Upper lobe of left lung (tissue), 6 donors: ENCODE data around the gene ATP4A. TPM values are rescaled to one million over a fixed set of nuclear protein-coding genes. Genes with fewer than 3 reads are reported as not detected.

ENCODE experiments used
- ATAC-seq, 2 donors: fragments of 200-7000 bp; cut with Tn5 transposase; one replicate each; pipeline ENCODE4 v1.9.1; 2022; ENCODE audit warnings: mild to moderate bottlenecking in 2 of 2, moderate library complexity in 2 of 2; ENCODE audit not compliant: low FRiP score in 2 of 2
- DNase-seq, 2 donors: peaks; one replicate each; pipeline ENCODE4 v3.0.0-alpha.2; 2019 to 2020
- H3K27ac ChIP-seq, 4 donors: fragments of 200-600 bp; sonication (generic); one replicate each; pipeline ENCODE4 v1.5.1; 2016 to 2019
- H3K27me3 ChIP-seq, 4 donors: fragments of 200-600 bp; sonication (generic); one replicate each; pipeline ENCODE4 v1.5.1; 2017 to 2019
- H3K36me3 ChIP-seq, 4 donors: fragments of 200-600 bp; sonication (generic); one replicate each; pipeline ENCODE4 v1.5.1; 2016 to 2019
- H3K4me1 ChIP-seq, 4 donors: fragments of 200-600 bp; sonication (generic); one replicate each; pipeline ENCODE4 v1.5.1; 2018 to 2019
- H3K4me3 ChIP-seq, 4 donors: fragments of 200-600 bp; sonication (generic); one replicate each; pipeline ENCODE4 v1.5.1; 2017 to 2019; ENCODE audit warnings: mild to moderate bottlenecking in 2 of 4, moderate library complexity in 1 of 4
- H3K9me3 ChIP-seq, 4 donors: fragments of 200-600 bp; sonication (generic); one replicate each; pipeline ENCODE4 v1.5.1; 2018 to 2019
- EP300 ChIP-seq, 4 donors: sonication (generic); formaldehyde crosslinking; IDR thresholded peaks; one replicate each; pipeline ENCODE4 v1.5.1; 2017; ENCODE audit warnings: antibody characterized with exemption in 4 of 4, control low read depth in 2 of 4
- POLR2A ChIP-seq, 4 donors: fragments of 450-650 bp; IDR thresholded peaks; one replicate each; pipeline ENCODE4 v1.5.1; 2016 to 2017; ENCODE audit warnings: antibody characterized with exemption in 4 of 4, mild to moderate bottlenecking in 2 of 4
- POLR2AphosphoS5 ChIP-seq, 2 donors: sonication (generic); formaldehyde crosslinking; IDR thresholded peaks; one replicate each; pipeline ENCODE4 v1.5.1; 2017; ENCODE audit warnings: antibody characterized with exemption in 2 of 2
- WGBS, 2 donors: methylation state at CpG; one replicate each; pipeline ENCODE4 v1.1.5; 2017 to 2018; 5-methylcytosine and 5-hydroxymethylcytosine counted together
- total RNA-seq, 6 donors: library from RNA; depleted of rRNA in 4 of 6; stranded (reverse); fragments of >200 nt in 4 of 6; gene quantifications; one replicate each; pipeline versions ENCODE4 v1.1.0 to v1.2.1, GENCODE V29; 2016 to 2021
- TF ChIP-seq, protein P1 (sequence below), 6 experiments: fragments of 450-650 bp in 4 of 6; fragments of 200-600 bp in 2 of 6; sonication (generic) in 2 of 6; IDR thresholded peaks; one replicate each; pipeline ENCODE4 v1.5.1; 2016 to 2019; ENCODE audit warnings: antibody characterized with exemption in 6 of 6
- donor health status: DM: no; HTN: no; CAD: no; lungs with moderate emphysema.
- donor health status: DM: no; HTN: yes; CAD: no; lungs with severe emphysema.

ATP4A gene
- total RNA-seq, 6 donors from 2014 or later: not detected

DNA sequence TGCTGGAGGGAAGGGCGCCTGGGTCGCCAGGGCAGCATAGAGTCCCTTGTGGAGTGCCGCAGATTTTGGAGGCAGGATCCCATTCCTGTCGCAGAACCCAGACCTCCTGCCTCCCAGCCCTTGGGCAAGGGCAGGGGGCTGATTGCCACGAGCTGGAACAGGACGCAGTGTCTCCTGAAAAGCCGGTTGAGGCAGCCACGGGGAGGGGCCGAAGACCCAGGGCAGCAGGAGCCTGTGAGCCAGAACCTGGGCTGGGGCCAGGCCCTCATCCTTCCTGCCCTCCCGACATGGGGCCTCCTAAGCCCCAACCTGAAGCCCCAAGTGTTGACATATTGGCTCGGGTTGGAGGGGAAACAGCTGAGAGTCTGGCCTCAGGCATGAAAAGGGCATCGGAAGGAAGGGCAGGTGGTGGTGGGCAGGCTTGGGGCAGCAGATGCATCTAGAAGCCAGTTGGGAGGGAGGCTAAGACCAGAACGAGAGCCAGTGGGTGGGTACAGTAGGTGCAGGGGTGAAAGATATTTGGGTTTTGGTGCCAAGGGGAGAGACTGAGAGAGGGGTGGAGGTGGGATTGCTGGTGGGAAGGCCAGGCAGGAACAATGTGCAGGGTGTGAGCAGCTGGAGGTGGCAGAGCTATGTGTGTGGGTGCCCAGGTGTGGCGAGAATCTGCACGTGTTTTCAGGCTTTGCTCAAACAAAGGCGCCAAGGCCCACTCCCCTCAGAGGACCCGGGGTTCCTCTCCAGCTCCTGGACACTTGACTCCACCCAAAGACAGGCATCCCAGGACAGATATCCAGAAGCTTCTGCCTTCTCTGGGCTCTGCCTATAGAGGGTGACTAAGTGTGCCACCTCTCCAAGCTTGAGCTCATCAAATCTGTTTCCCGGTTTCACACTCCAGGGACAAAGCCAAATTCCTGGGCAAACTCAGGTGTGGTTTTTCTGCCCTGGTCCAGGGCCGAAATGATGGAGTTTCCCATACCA is 33.9 kb downstream of the ATP4A start:
- no peak for TF ChIP-seq POLR2A (IDR thresholded peaks at IDR 0.05)
- no peak for TF ChIP-seq EP300 (IDR thresholded peaks at IDR 0.05)
- TF ChIP-seq POLR2AphosphoS5 (IDR thresholded peaks at IDR 0.05): no peak
- TF ChIP-seq, protein P1, sequence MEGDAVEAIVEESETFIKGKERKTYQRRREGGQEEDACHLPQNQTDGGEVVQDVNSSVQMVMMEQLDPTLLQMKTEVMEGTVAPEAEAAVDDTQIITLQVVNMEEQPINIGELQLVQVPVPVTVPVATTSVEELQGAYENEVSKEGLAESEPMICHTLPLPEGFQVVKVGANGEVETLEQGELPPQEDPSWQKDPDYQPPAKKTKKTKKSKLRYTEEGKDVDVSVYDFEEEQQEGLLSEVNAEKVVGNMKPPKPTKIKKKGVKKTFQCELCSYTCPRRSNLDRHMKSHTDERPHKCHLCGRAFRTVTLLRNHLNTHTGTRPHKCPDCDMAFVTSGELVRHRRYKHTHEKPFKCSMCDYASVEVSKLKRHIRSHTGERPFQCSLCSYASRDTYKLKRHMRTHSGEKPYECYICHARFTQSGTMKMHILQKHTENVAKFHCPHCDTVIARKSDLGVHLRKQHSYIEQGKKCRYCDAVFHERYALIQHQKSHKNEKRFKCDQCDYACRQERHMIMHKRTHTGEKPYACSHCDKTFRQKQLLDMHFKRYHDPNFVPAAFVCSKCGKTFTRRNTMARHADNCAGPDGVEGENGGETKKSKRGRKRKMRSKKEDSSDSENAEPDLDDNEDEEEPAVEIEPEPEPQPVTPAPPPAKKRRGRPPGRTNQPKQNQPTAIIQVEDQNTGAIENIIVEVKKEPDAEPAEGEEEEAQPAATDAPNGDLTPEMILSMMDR (IDR thresholded peaks at IDR 0.05): no peak
- 45 to 51% methylated on average over 14 to 17 of the region's 19 CpGs for WGBS, 2 donors
- no peak overlapping the region for H3K27ac ChIP-seq
- peaks cover 7 to 14% (median 9%) of the 10 kb centered on the region in 4 donors for H3K4me1 ChIP-seq
- ATAC-seq (no peak), DNase-seq (no peak)
- H3K36me3 ChIP-seq: no peaks in the 10 kb centered on the region
- H3K27me3 ChIP-seq: peaks cover 0 to 9% (median 7%) of the 10 kb centered on the region in 4 donors
- no peak overlapping the region for H3K4me3 ChIP-seq
- no peaks in the 10 kb centered on the region for H3K9me3 ChIP-seq

DNA sequence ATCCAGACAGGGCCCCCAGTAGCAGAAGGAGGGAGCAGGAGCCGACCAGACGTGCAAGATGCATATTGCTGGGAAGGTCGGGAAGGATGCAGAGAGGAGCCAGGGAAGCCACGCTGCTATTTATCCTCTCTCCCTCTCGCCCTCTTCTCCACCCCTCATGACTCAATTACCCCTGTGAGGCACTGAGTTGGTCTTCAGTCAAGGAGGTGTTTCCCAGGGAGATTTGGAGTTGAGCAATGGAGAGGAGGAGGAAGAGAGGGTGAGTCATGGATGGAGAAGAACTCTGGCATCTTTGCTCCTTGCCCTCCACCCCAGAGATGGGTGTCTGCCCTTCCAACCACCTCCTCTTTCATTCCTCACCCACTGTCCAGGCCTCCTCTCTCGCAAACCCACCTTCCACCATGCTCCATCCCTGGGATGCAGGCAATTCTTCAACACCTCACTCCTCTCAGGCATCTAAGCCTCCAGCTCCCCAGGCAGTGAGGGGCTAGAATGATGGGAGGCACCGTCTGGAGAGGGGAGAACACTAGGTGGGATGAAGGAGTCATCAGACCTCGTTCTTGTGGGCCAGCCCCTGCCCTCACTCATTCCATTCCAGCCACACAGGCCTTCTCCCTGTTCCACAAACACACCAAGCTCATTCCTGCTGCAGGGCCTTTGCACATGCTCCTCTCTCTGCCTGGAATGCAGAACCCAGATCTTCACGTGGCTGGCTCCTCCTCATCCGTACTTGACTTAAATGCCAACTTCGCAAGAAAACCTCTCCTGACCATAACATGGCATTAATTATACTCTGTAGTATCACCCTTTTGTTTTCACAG is 35.0 kb downstream of the ATP4A start, which contains the start of gene SBSN:
Gene SBSN (minus strand): TSS at position 94 of the 821 bp plus-strand sequence. CDS start 30 bp downstream, at position 64.
- 73 to 75% methylated on average over 11 of the region's 11 CpGs for WGBS, 2 donors
- no peak for DNase-seq
- H3K9me3 ChIP-seq: no peaks in the 10 kb centered on the region
- H3K4me1 ChIP-seq: peaks cover 2 to 4% (median 3%) of the 10 kb centered on the region in 4 donors
- H3K36me3 ChIP-seq: no peaks in the 10 kb centered on the region
- H3K27me3 ChIP-seq: peaks cover 0 to 4% (median 4%) of the 10 kb centered on the region in 4 donors
- TF ChIP-seq EP300 (IDR thresholded peaks at IDR 0.05): no peak
- no peak for TF ChIP-seq POLR2AphosphoS5 (IDR thresholded peaks at IDR 0.05)
- TF ChIP-seq, protein P1 (IDR thresholded peaks at IDR 0.05): no peak
- no peak for TF ChIP-seq POLR2A (IDR thresholded peaks at IDR 0.05)
- H3K27ac ChIP-seq: no peak within 1 kb of the TSS
- ATAC-seq: no peak
- no peak within 1 kb of the TSS for H3K4me3 ChIP-seq

DNA sequence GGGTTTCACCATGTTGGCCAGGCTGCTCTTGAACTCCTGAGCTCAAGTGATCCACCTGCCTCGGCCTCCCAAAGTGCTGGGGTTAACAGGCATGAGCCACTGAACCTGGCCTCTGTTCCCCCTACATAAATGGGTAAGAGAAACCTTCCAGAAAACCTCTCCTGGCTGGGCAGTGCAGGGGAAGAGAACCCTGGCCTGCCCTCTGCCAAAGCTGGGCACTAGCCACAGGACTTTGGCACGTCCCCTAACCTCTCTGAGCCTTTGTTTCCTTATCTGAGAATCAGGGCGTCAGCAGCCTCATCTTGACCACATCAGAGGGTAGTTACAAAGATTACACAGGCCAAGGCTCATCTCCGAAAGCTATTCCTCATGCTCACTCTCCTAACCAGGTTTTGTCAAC is 37.6 kb downstream of the ATP4A start:
- ATAC-seq: no peak
- TF ChIP-seq POLR2AphosphoS5 (IDR thresholded peaks at IDR 0.05) (no peak), EP300 (IDR thresholded peaks at IDR 0.05) (no peak), POLR2A (IDR thresholded peaks at IDR 0.05) (no peak)
- TF ChIP-seq, protein P1 (IDR thresholded peaks at IDR 0.05): no peak

DNA sequence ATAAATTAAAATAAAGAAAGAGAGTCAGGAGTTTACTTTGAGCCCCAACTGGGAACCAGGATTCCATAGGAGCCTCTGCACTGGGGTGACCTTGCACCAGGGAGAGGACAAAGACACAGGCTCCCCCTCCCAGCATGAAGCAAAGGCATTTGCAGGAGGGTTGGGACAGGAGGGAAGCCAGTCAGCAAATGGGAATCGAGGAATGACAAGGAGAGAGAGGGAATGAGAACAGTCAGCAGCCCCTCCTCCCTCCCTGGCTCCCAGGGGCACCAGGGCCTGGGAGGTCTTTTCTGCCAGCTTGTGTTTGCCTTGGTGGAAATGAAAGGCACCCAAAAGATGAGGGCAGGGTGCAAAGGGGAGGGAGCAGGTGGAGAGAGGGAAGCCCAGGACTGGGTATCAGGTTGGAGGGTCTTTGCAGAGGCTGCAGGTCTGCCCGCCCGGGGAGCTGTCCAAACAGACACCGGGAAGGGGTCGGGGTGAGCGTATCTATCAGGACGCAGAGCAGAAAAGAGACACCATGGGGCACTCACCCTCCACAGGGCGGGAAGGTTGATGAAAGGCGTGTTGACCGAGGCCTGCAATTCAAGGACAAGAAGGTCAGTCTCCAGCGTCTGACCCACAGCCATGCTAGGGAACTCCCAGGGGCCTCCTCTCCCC is 39.1 kb downstream of the ATP4A start:
- H3K9me3 ChIP-seq: no peaks in the 10 kb centered on the region

More for the DNA sequence above, 37.6 kb downstream of the ATP4A start:
- no peak for DNase-seq
- no peak overlapping the region for H3K27ac ChIP-seq
- 78 to 89% methylated on average over 2 to 4 of the region's 4 CpGs for WGBS, 2 donors
- no peak overlapping the region for H3K4me3 ChIP-seq
- peaks cover 0 to 4% (median 0%) of the 10 kb centered on the region in 4 donors for H3K27me3 ChIP-seq
- no peaks in the 10 kb centered on the region for H3K4me1 ChIP-seq
- no peaks in the 10 kb centered on the region for H3K9me3 ChIP-seq
- H3K36me3 ChIP-seq: no peaks in the 10 kb centered on the region

More for the DNA sequence above, 39.1 kb downstream of the ATP4A start:
- no peak for ATAC-seq
- no peaks in the 10 kb centered on the region for H3K36me3 ChIP-seq
- H3K27me3 ChIP-seq: peaks cover 0 to 4% (median 0%) of the 10 kb centered on the region in 4 donors
- H3K27ac ChIP-seq: no peak overlapping the region
- H3K4me3 ChIP-seq: no peak overlapping the region
- no peak for TF ChIP-seq EP300 (IDR thresholded peaks at IDR 0.05)
- TF ChIP-seq POLR2AphosphoS5 (IDR thresholded peaks at IDR 0.05): no peak
- TF ChIP-seq POLR2A (IDR thresholded peaks at IDR 0.05): no peak
- TF ChIP-seq, protein P1 (IDR thresholded peaks at IDR 0.05): no peak
- no peaks in the 10 kb centered on the region for H3K4me1 ChIP-seq
- WGBS, 2 donors: 40 to 48% methylated on average over 11 of the region's 11 CpGs
- DNase-seq: no peak
